ENCODE measurements around the gene CTXN1.

CTXN1 gene

GRCh38 chr19:7926727-7927604 is 1.0 kb upstream of the CTXN1 start:
- Histone ChIP-seq H3K9me2 (replicated peaks; ENCODE audit: control insufficient read depth, low read length) (no peaks in the 10 kb centered on the region), H3K4me1 (ENCODE audit: control insufficient read depth, low read length) (peaks cover 11% of the 10 kb centered on the region), H3K9me3 (ENCODE audit: control insufficient read depth, insufficient read depth, low read length) (no peaks in the 10 kb centered on the region), H3K79me2 (ENCODE audit: control insufficient read depth, low read length) (no peaks in the 10 kb centered on the region), H3K27me3 (ENCODE audit: control insufficient read depth, low read length) (no peaks in the 10 kb centered on the region), H3K4me2 (ENCODE audit: low read length) (peak overlapping the region; percentile 61), H3K4me3 (ENCODE audit: low read length) (no peak overlapping the region), H4K20me1 (ENCODE audit: control insufficient read depth, insufficient read depth, low read depth, low read length) (0 out of 2 replicates have a peak, but pooled peaks cover 6% of the 10 kb centered on the region), H3F3A (ENCODE audit: control insufficient read depth, insufficient read depth) (peaks cover 12% of the 10 kb centered on the region; the same call in 1 of the 2 replicates), H3K36me3 (ENCODE audit: control insufficient read depth, low read length) (peaks cover 32% of the 10 kb centered on the region), H3K27ac (ENCODE audit: low read depth, low read length) (no peak overlapping the region)
- no peak for TF ChIP-seq CTCF (IDR thresholded peaks at IDR 0.05; ENCODE audit: low read depth, low read length, poor library complexity, severe bottlenecking)
- TF ChIP-seq EZH2phosphoT487 (IDR thresholded peaks at IDR 0.05; ENCODE audit: borderline replicate concordance, low read length), result no peak

- H3K4me2 ChIP-seq (ENCODE audit: low read length), result peak overlapping the region; percentile 61
- H3K27me3 ChIP-seq (ENCODE audit: control insufficient read depth, low read length), result no peaks in the 10 kb centered on the region
- H3K9me3 ChIP-seq (ENCODE audit: control insufficient read depth, insufficient read depth, low read length), result no peaks in the 10 kb centered on the region
- H3F3A ChIP-seq (ENCODE audit: control insufficient read depth, insufficient read depth), result peaks cover 12% of the 10 kb centered on the region; the same call in 1 of the 2 replicates
- peaks cover 20% of the 10 kb centered on the region for H3K4me1 ChIP-seq (ENCODE audit: control insufficient read depth, low read length)
- peak overlapping the region; percentile 53 for H3K4me3 ChIP-seq (ENCODE audit: low read length)
- H4K20me1 ChIP-seq (ENCODE audit: control insufficient read depth, insufficient read depth, low read depth, low read length), result peaks cover 10% of the 10 kb centered on the region; the same call in 1 of the 2 replicates
- H3K27ac ChIP-seq (ENCODE audit: low read depth, low read length), result no peak overlapping the region
- no peaks in the 10 kb centered on the region for H3K79me2 ChIP-seq (ENCODE audit: control insufficient read depth, low read length)
- TF ChIP-seq EZH2phosphoT487 (IDR thresholded peaks at IDR 0.05; ENCODE audit: borderline replicate concordance, low read length) (no peak), CTCF (IDR thresholded peaks at IDR 0.05; ENCODE audit: low read depth, low read length, poor library complexity, severe bottlenecking) (peak; percentile 94)
- H3K36me3 ChIP-seq (ENCODE audit: control insufficient read depth, low read length), result peaks cover 16% of the 10 kb centered on the region
- H3K9me2 ChIP-seq (replicated peaks; ENCODE audit: control insufficient read depth, low read length), result no peaks in the 10 kb centered on the region
Observed at GRCh38 chr19:7925171-7925851, 624 bp downstream of the CTXN1 start.

- Histone ChIP-seq H3K9me3 (ENCODE audit: control insufficient read depth, insufficient read depth, low read length) (no peaks in the 10 kb centered on the region), H3K9me2 (replicated peaks; ENCODE audit: control insufficient read depth, low read length) (no peaks in the 10 kb centered on the region), H4K20me1 (ENCODE audit: control insufficient read depth, insufficient read depth, low read depth, low read length) (peaks cover 10% of the 10 kb centered on the region; the same call in 1 of the 2 replicates), H3K27me3 (ENCODE audit: control insufficient read depth, low read length) (no peaks in the 10 kb centered on the region), H3K4me1 (ENCODE audit: control insufficient read depth, low read length) (peaks cover 23% of the 10 kb centered on the region), H3K4me3 (ENCODE audit: low read length) (no peak overlapping the region), H3K27ac (ENCODE audit: low read depth, low read length) (no peak overlapping the region), H3K4me2 (ENCODE audit: low read length) (peak overlapping the region; percentile 61), H3F3A (ENCODE audit: control insufficient read depth, insufficient read depth) (peaks cover 12% of the 10 kb centered on the region; the same call in 1 of the 2 replicates), H3K79me2 (ENCODE audit: control insufficient read depth, low read length) (no peaks in the 10 kb centered on the region), H3K36me3 (ENCODE audit: control insufficient read depth, low read length) (peaks cover 15% of the 10 kb centered on the region)
- TF ChIP-seq EZH2phosphoT487 (IDR thresholded peaks at IDR 0.05; ENCODE audit: borderline replicate concordance, low read length), result no peak
Observed at GRCh38 chr19:7924651-7925170, 1.2 kb downstream of the CTXN1 start.
